SK-N-SH treated with all-trans-retinoic acid at 6 μM for 48 hours (cell line): ENCODE results near the gene STARD4.

Experiments used
- ATAC-seq: fragments of 200-7000 bp; cut with Tn5 transposase; 3 replicates; pipeline ENCODE4 v1.9.1; 2020; ENCODE audit warnings: mild to moderate bottlenecking, moderate library complexity
- ARNTL ChIP-seq: fragments of 450-650 bp; formaldehyde crosslinking; IDR thresholded peaks from 2 replicates; pipeline ENCODE4 v1.5.0; 2020; ENCODE audit warnings: low read depth, mild to moderate bottlenecking, moderate library complexity, borderline replicate concordance
- BACH2 ChIP-seq: fragments of 250-450 bp; sonication (Bioruptor Pico); IDR thresholded peaks from 2 replicates; pipeline ENCODE4 v1.9.0; 2021; ENCODE audit warnings: mild to moderate bottlenecking, borderline replicate concordance
- CSDC2 ChIP-seq: fragments of 250-450 bp; sonication (Bioruptor Pico); IDR thresholded peaks from 2 replicates; pipeline ENCODE4 v1.5.0; 2020; ENCODE audit warnings: mild to moderate bottlenecking, moderate library complexity
- ESRRG ChIP-seq: fragments of 250-450 bp; sonication (Bioruptor Pico); IDR thresholded peaks from 2 replicates; pipeline ENCODE4 v1.6.1; 2021; ENCODE audit warnings: mild to moderate bottlenecking
- GLIS3 ChIP-seq: fragments of 250-450 bp; sonication (Bioruptor Pico); IDR thresholded peaks from 2 replicates; pipeline ENCODE4 v1.5.0; 2020; ENCODE audit warnings: mild to moderate bottlenecking, moderate library complexity
- ISL1 ChIP-seq: fragments of 250-450 bp; sonication (Bioruptor Pico); IDR thresholded peaks from 2 replicates; pipeline ENCODE4 v2.1.2; 2022; ENCODE audit warnings: mild to moderate bottlenecking, moderate library complexity
- OSR1 ChIP-seq: fragments of 250-450 bp; sonication (Bioruptor Pico); IDR thresholded peaks from 2 replicates; pipeline ENCODE4 v1.8.0; 2022; ENCODE audit warnings: moderate library complexity, mild to moderate bottlenecking, inconsistent platforms
- PPARA ChIP-seq: fragments of 250-450 bp; sonication (Bioruptor Pico); IDR thresholded peaks from 2 replicates; pipeline ENCODE4 v1.5.0; 2020; ENCODE audit warnings: mild to moderate bottlenecking, borderline replicate concordance
- RARB ChIP-seq: fragments of 250-450 bp; sonication (Bioruptor Pico); IDR thresholded peaks from 2 replicates; pipeline ENCODE4 v1.8.0; 2021; ENCODE audit warnings: mild to moderate bottlenecking, moderate library complexity
- SNAI2 ChIP-seq: fragments of 250-450 bp; sonication (Bioruptor Pico); IDR thresholded peaks from 2 replicates; pipeline ENCODE4 v1.5.0; 2020; ENCODE audit warnings: mild to moderate bottlenecking, moderate library complexity
- TOX ChIP-seq: fragments of 250-450 bp; sonication (Bioruptor Pico); IDR thresholded peaks from 2 replicates; pipeline ENCODE4 v1.8.0; 2021; ENCODE audit warnings: mild to moderate bottlenecking, moderate library complexity, borderline replicate concordance
- ZC3H10 ChIP-seq: fragments of 250-450 bp; sonication (Bioruptor Pico); IDR thresholded peaks from 2 replicates; pipeline ENCODE4 v1.5.1; 2021; ENCODE audit warnings: mild to moderate bottlenecking, moderate library complexity
- ZFP3 ChIP-seq: fragments of 250-450 bp; sonication (Bioruptor Pico); IDR thresholded peaks from 2 replicates; pipeline ENCODE4 v1.5.0; 2020; ENCODE audit warnings: mild to moderate bottlenecking, moderate library complexity
- ZFP30 ChIP-seq: fragments of 450-650 bp; formaldehyde crosslinking; IDR thresholded peaks from 2 replicates; pipeline ENCODE4 v1.5.0; 2022; ENCODE audit warnings: mild to moderate bottlenecking, moderate library complexity
- ZNF565 ChIP-seq: fragments of 450-650 bp; formaldehyde crosslinking; conservative IDR thresholded peaks from 2 replicates; pipeline ENCODE4 v1.5.0; 2020; ENCODE audit warnings: low read depth, mild to moderate bottlenecking, moderate library complexity
- ZNF70 ChIP-seq: fragments of 450-650 bp; formaldehyde crosslinking; IDR thresholded peaks from 2 replicates; pipeline ENCODE4 v1.5.0; 2020; ENCODE audit warnings: mild to moderate bottlenecking, moderate library complexity
- TF ChIP-seq, protein P1 (sequence below): fragments of 250-450 bp; sonication (Bioruptor Pico); IDR thresholded peaks from 2 replicates; pipeline ENCODE4 v1.5.0; 2020; ENCODE audit warnings: mild to moderate bottlenecking, moderate library complexity
- TF ChIP-seq, protein P2 (sequence below): fragments of 250-450 bp; sonication (Bioruptor Pico); IDR thresholded peaks from 2 replicates; pipeline ENCODE4 v1.5.1; 2020; ENCODE audit warnings: low read depth, mild to moderate bottlenecking, moderate library complexity
- TF ChIP-seq, protein P3 (sequence below): fragments of 250-450 bp; sonication (Bioruptor Pico); IDR thresholded peaks from 2 replicates; pipeline ENCODE4 v1.5.1; 2021; ENCODE audit warnings: mild to moderate bottlenecking, moderate library complexity

Gene STARD4

DNA sequence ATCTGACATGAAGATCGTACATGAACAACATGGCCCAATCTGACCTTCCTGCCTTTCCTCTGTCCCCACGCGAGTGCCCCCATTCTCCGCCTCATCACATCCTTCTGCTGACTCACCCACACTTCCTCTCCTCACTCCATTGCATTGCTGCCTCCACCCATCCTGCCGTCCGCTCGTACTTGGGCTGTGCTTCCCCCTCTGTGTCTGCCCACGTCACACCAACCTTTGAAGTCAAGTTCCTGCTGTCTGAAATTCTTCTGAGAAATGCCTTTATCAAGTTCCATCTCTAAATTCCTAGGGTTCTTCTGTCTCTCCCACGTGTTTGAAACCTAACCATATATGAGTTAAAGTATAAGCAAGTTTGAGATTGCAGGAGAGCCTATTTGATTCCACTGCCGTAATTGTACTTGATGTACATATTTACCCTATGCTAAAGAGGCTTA lies 18.0 kb upstream of the STARD4 start:
- ATAC-seq = peak; percentile 91
- TF ChIP-seq RARB (CRISPR knock-in tag) (no peak), OSR1 (CRISPR knock-in tag) (no peak), GLIS3 (CRISPR knock-in tag) (no peak), ZC3H10 (no peak), ZNF70 (CRISPR knock-in tag) (no peak), SNAI2 (CRISPR knock-in tag) (no peak), ESRRG (CRISPR knock-in tag) (no peak), ZNF565 (CRISPR knock-in tag) (no peak), BACH2 (CRISPR knock-in tag) (no peak), CSDC2 (no peak), ZFP3 (CRISPR knock-in tag) (no peak), PPARA (CRISPR knock-in tag) (no peak), TOX (CRISPR knock-in tag) (no peak)
- TF ChIP-seq, protein P1, sequence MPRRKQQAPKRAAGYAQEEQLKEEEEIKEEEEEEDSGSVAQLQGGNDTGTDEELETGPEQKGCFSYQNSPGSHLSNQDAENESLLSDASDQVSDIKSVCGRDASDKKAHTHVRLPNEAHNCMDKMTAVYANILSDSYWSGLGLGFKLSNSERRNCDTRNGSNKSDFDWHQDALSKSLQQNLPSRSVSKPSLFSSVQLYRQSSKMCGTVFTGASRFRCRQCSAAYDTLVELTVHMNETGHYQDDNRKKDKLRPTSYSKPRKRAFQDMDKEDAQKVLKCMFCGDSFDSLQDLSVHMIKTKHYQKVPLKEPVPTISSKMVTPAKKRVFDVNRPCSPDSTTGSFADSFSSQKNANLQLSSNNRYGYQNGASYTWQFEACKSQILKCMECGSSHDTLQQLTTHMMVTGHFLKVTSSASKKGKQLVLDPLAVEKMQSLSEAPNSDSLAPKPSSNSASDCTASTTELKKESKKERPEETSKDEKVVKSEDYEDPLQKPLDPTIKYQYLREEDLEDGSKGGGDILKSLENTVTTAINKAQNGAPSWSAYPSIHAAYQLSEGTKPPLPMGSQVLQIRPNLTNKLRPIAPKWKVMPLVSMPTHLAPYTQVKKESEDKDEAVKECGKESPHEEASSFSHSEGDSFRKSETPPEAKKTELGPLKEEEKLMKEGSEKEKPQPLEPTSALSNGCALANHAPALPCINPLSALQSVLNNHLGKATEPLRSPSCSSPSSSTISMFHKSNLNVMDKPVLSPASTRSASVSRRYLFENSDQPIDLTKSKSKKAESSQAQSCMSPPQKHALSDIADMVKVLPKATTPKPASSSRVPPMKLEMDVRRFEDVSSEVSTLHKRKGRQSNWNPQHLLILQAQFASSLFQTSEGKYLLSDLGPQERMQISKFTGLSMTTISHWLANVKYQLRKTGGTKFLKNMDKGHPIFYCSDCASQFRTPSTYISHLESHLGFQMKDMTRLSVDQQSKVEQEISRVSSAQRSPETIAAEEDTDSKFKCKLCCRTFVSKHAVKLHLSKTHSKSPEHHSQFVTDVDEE = no peak
- TF ChIP-seq, protein P2, sequence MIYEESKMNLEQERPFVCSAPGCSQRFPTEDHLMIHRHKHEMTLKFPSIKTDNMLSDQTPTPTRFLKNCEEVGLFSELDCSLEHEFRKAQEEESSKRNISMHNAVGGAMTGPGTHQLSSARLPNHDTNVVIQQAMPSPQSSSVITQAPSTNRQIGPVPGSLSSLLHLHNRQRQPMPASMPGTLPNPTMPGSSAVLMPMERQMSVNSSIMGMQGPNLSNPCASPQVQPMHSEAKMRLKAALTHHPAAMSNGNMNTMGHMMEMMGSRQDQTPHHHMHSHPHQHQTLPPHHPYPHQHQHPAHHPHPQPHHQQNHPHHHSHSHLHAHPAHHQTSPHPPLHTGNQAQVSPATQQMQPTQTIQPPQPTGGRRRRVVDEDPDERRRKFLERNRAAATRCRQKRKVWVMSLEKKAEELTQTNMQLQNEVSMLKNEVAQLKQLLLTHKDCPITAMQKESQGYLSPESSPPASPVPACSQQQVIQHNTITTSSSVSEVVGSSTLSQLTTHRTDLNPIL (CRISPR knock-in tag) = no peak

DNA sequence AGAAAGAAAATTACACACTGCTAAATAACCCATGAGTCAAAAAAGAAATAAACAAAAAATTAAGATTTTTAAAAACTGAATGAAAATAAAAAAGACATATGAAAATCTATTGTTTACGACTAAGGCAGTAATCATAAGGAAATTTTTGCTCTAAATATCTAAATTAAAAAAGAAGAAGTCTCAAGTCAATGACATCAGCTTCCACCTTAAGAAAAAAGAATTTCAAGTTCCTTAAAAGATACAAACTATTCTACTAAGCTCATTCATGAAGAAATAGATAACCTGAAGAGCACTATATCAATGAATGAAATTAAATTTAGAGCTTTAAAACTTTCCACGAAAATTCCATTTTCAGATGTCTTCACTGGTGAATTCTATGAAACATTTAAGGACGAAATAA lies 15.7 kb upstream of the STARD4 start:
- no peak for TF ChIP-seq ISL1 (CRISPR knock-in tag)
- TF ChIP-seq ARNTL (CRISPR knock-in tag) = no peak
- no peak for TF ChIP-seq ZNF70 (CRISPR knock-in tag)
- TF ChIP-seq, protein P2 (CRISPR knock-in tag) = no peak
- no peak for TF ChIP-seq RARB (CRISPR knock-in tag)
- TF ChIP-seq ZNF565 (CRISPR knock-in tag) = no peak
- TF ChIP-seq PPARA (CRISPR knock-in tag) = no peak
- TF ChIP-seq BACH2 (CRISPR knock-in tag) = no peak
- no peak for TF ChIP-seq ZFP30 (CRISPR knock-in tag)
- TF ChIP-seq, all 23 proteins: peak for 0
- ATAC-seq = no peak

DNA sequence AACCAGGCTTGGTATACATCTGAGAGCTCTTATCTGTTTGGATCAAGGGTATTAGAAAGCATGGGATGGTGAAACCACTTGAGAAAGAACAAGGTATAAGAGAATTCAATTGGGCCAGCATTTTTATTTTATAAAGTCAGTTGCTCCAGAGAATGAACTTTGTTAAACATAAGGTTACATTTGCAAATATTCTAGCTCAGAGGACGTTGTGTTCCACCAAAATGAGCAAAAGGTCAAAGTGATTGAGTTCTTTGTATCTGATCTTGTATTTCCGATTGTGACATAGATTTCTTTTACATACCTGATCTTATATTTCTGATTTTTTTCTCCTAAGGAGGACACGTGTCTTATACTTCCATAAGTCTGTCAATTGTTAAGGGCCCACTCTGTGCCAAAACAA lies 8.6 kb upstream of the STARD4 start:
- no peak for ATAC-seq

DNA sequence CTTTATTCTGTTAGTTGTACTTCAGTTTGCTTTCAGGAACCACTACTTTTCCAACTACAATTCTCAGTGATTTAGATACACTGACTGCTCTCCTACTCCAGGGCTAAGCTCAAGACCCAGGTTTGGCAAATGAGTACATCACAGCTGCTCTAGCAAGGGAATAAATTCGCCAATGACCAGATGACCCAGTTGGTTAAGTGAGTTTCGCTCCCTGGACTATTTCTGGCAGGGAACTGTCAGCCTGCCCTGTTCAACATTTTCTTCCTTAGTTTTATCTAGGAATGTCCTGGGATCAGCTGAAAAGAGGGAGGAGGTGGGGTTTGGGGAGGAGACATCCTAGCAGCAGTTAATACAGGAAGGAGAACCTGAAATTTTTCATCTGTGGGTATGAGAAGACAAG lies 6.4 kb upstream of the STARD4 start:
- TF ChIP-seq ZFP30 (CRISPR knock-in tag) (no peak), RARB (CRISPR knock-in tag) (no peak), SNAI2 (CRISPR knock-in tag) (no peak), ZC3H10 (no peak)
- TF ChIP-seq, protein P3, sequence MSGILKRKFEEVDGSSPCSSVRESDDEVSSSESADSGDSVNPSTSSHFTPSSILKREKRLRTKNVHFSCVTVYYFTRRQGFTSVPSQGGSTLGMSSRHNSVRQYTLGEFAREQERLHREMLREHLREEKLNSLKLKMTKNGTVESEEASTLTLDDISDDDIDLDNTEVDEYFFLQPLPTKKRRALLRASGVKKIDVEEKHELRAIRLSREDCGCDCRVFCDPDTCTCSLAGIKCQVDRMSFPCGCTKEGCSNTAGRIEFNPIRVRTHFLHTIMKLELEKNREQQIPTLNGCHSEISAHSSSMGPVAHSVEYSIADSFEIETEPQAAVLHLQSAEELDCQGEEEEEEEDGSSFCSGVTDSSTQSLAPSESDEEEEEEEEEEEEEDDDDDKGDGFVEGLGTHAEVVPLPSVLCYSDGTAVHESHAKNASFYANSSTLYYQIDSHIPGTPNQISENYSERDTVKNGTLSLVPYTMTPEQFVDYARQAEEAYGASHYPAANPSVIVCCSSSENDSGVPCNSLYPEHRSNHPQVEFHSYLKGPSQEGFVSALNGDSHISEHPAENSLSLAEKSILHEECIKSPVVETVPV (CRISPR knock-in tag) = no peak
- no peak for ATAC-seq

More for the DNA sequence above, 8.6 kb upstream of the STARD4 start:
- no peak for TF ChIP-seq ZFP3 (CRISPR knock-in tag)
- TF ChIP-seq, protein P1 = no peak
